Right lung (tissue), 10 donors: Measurements from ENCODE around the gene TFEB. TPM values are rescaled to one million over a fixed set of nuclear protein-coding genes. Genes with fewer than 3 reads are reported as not detected.
A peak's percentile ranks its signal among the peaks of the same experiment; 100 is the strongest.

Source experiments
- DNase-seq, 2 donors: peaks; one replicate each; pipeline ENCODE4 v3.0.0-alpha.2; 2013
- long read RNA-seq, 8 donors: transcript quantifications; one replicate each; lab custom pipeline, GENCODE V29; 2026
- polyA plus RNA-seq, 5 donors: library from polyadenylated mRNA; unstranded; fragments of 120-200 nt; gene quantifications; one replicate each; pipeline versions ENCODE4 v1.2.1 to v1.2.3, GENCODE V29; 2013; ENCODE audit warnings: inconsistent platforms in 1 of 5, low replicate concordance in 1 of 5; ENCODE audit not compliant: insufficient read length in 5 of 5, insufficient read depth in 1 of 5

Gene TFEB
- polyA plus RNA-seq, result 10 to 100 TPM in 2 of 5 donors, 1 to 10 TPM in 3; 5.7 to 14.8 (median 9.2) TPM
- long read RNA-seq, donor 1, partial matches to known transcripts, result 0 of 3 reads
- long read RNA-seq, donor 1, other reads (novel, unspliced or antisense), result 0 of 3 reads
- long read RNA-seq, donor 2, partial matches to known transcripts, result 239 of 255 reads
- long read RNA-seq, donor 2, other reads (novel, unspliced or antisense), result 14 of 255 reads
- long read RNA-seq, donor 3, partial matches to known transcripts, result 5 of 10 reads
- long read RNA-seq, donor 3, other reads (novel, unspliced or antisense), result 0 of 10 reads
- long read RNA-seq, donor 4, partial matches to known transcripts, result 0 of 3 reads
- long read RNA-seq, donor 4, other reads (novel, unspliced or antisense), result 0 of 3 reads
- long read RNA-seq, donor 5, partial matches to known transcripts, result 0 of 5 reads
- long read RNA-seq, donor 5, other reads (novel, unspliced or antisense), result 0 of 5 reads
- long read RNA-seq, donor 6, partial matches to known transcripts, result 0 of 3 reads
- long read RNA-seq, donor 6, other reads (novel, unspliced or antisense), result 0 of 3 reads
- long read RNA-seq, donor 7, transcript TFEB-204 (9 exons, 2,331 nt), result major isoform, 6 of 6 reads
- long read RNA-seq, donor 7, partial matches to known transcripts, result 0 of 6 reads
- long read RNA-seq, donor 7, other reads (novel, unspliced or antisense), result 0 of 6 reads
- long read RNA-seq, donor 8, result 0 reads

DNA sequence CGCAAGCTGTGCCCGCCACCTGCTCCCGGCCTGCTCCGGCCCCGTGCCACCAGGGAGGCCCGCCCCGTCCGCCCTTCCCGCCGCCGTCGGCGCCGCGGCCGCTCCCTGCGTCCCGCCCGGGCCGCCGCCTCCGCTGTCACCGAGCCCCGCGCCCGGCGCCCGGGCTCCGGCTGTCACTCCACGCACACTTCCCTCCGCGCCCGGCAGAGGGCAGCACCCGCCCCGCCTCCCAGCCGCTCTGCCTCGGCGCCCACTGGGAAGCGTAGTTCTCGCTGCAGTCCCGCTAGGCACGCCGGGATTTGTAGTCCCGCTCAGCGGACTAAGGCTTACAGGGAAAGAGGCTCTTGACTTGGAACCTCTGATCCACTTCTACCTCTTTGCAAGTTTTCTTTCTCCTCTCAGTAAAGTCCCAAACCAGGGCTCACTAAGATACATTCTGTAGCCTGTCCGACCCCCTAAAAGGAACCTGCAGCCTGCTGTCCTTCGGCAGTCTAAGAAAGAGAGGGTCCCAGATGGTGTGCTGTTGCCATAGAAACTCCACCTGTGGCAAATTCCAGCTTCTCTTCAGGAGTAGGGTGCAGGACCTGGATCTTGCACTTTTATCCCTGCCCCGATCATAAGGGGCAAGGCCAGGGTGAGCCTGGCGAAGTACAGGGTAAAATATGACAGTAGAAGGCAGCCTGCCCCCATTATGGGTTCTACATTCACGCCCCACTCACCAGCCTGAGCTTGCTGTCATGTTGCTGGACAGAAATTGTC is at the start of gene TFEB:
TSS of gene TFEB (minus strand) at position 182 of the 759 bp plus-strand sequence. CDS start 44,395 bp downstream, outside the sequence.
- peak; percentile 87 to 88 for DNase-seq

- DNase-seq, result no peak
Observed at GRCh38 chr6:41784581-41785171, 49.3 kb upstream of the TFEB start.

DNA sequence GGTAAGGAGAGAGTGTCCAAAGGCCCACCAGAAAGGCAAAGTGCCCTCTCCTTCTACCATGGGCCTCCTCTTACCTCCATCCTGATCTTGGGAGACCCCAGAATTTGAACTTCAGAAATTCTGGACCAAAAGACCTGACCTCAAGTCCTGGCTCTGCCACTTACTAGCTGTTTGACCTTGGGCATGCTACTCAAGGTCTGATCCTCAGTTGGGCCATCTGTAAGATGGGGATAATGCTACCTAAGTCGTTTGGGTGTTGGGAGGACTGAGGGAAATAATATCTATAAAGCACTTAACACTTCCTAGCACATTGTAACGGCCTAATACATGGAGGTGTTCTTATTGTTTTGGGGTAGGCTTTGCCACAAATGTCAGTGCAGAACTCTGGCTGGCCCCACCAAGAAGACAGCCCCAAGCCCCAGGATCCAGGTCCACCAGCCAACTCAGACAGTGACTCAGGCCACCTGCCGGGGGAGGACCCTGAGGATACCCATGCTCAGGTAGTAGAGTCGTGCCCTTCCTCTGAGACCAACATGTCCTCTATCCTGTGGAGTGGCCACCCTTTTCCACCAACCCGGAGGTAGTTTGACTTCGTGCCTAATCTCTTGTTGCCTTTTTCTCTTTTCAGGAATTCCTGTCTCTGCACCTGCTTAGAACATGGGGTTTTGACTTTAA is 47.8 kb upstream of the TFEB start:
- no peak for DNase-seq

DNA sequence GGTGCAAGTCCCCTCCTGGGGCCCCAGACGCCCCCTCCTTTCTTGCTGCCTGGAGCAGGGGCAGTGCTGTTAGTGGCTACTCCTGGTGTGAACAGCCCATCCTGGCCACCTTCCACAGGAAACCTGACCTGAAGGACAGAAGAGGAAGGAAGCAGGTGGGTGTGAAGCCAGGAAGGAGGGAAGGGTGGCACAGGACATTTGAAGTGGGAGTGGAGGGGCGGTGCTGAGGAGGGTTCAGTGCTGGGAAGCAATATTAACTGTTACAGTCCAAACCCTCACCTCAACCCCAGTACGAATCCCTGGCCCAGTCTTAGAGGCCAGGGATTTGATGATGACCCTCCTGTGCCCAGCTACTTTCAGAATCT is 45.9 kb upstream of the TFEB start:
- no peak for DNase-seq

- peak in 1 of 2 donors; percentile 49 for DNase-seq
Observed at GRCh38 chr6:41780551-41781365, 45.4 kb upstream of the TFEB start, which contains the start of gene PRICKLE4. PRICKLE4 (plus strand) TSS chr6:41780782; CDS start chr6:41783474, 2,692 bp downstream.

DNA sequence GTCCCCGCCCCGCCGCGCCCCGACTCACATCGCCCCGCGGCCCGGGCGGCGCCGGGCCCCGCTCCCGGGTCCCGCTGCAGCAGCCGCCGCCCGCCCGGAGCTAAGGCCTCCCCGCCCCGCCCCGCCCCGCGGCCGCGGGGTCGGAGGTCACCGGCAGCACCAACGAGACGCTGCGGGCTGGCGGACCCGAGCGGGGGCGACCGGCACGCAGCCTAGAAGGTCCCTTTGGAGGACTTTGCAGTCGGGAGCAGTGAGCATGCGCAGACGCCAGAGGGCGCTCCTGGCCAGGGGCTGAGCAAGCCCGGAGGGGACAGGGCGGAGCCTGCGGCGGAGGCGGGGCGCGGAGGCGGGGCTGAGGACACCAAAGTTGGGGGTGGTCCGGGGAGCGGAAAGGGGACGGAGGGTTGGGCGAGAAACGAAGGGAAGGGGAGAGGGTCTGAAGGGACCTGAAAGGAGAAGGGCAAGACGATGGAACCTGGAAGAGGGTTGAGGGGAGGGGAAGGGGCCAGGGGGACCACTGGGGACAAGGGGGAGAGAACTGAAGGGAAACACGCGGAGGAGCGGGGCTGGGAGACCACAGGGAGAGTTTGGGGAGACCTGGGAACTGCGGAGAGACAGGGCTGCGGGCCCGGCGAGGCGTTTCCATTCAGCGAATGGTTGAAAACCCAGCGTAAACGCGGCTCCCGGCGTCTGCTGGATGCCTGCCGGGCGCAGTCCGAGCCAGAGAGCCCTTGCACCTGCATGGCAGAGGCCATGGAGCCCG is 44.6 kb upstream of the TFEB start, which contains the start of gene FRS3:
TSS of gene FRS3 (minus strand) at position 113 of the 763 bp plus-strand sequence. CDS start 2,913 bp downstream, outside the sequence.
- DNase-seq, result peak; percentile 97 to 98

- DNase-seq, result no peak
Observed at GRCh38 chr6:41779336-41779735, 43.9 kb upstream of the TFEB start.

- no peak for DNase-seq
Observed at GRCh38 chr6:41778895-41779294, 43.5 kb upstream of the TFEB start.

DNA sequence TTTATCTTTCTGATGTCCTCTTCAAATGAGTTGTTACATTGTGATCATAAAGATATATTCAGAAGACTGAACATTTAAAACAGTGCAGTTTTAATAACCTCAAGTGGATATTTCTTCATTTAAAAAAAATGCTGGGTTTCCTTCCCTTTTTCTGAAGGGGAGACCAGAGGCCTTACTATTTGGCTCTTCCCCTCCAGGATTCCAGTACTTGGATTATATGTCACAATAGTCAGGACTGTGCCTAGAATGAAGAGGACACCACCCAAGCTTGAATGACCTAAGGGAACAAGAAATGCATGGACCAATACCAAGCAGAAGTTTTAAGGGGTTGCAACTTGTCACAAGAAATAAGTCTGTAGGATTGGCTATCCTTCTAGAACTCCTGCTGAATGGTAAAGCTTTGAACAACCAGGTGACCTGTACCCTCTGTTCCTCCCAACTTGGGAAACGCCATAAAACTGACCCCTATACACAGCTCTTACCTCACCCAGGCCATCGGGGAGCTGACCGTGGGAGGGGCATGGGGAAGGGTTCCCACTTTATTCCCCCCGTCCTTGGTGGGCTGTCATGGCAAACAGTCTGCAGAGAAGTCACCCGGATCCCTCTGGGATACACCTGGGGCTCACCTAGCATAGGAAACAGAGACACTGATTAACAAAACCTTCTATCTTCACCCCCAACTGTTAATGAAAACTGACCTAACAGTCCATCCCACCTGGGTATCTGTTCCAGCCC is 42.3 kb upstream of the TFEB start:
- DNase-seq, result no peak

- no peak for DNase-seq
Observed at GRCh38 chr6:41775293-41775882, 40.0 kb upstream of the TFEB start.

- no peak for DNase-seq
Observed at GRCh38 chr6:41774841-41775240, 39.4 kb upstream of the TFEB start.

DNA sequence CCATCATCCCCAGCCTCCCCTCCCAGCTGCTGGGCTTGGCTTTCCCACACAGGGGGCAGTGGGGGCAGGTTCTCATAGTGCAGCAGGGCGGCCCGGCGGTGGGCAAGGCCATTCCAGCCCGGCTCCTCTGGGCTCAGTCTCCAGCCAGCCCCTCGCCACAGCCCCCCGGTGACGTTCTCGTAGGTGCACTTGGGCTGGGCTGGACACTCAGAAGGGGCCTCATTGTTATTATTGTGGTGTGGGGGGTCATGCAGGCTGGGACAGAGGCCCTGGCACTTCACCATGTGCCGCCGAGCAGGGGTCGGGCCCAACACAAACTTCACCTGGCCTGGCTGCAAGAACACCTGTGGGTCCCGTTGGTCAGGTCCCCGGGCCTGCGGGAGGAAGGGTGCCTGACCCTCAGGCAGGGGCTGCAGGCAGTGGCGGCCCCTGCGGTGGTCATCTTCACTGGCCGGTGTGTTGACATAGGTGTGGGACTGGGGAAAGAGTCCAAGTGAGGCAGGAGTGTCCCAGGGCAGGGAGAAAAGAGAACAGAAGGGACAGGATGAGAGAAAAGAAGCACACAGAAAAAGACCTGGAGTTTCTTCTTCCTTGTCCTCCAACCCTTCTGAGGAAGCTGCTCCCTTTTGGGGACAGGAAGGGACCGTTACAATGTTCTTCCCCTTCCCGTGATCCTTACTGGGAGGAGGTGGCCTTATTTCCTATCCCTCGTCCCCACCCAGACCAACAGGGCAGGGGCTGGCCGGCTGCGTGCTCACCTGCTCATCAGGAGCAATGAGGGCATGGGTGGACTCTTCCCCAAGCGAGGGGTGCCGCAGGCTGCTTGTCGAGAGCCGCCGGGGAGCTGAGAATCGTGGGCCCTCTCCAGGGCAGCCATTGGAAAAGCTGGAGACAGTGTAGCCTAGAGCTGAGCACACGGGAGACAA is 35.9 kb upstream of the TFEB start:
- no peak for DNase-seq

GRCh38 chr6:41770381-41771057 is 35.1 kb upstream of the TFEB start:
- DNase-seq, result no peak

DNA sequence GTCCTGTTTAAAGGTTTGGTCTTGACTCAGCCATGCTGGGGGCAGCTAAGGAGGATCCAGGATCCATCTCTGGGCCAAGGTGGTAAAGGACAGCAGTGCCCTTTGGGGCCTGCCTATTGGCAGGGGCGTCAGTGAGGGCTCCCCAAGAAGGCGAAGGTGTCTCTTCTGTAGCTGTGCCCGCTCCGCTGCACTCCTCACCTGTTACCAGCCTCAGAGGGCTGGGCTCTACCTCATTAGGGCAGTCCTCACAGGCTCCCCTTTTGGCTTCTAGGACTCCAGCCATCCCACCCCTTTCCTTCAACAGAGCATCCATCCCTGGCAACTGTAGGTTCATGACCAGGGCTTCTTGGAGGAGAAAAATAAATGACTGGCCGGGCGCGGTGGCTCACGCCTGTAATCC is 34.0 kb upstream of the TFEB start:
- no peak for DNase-seq

DNA sequence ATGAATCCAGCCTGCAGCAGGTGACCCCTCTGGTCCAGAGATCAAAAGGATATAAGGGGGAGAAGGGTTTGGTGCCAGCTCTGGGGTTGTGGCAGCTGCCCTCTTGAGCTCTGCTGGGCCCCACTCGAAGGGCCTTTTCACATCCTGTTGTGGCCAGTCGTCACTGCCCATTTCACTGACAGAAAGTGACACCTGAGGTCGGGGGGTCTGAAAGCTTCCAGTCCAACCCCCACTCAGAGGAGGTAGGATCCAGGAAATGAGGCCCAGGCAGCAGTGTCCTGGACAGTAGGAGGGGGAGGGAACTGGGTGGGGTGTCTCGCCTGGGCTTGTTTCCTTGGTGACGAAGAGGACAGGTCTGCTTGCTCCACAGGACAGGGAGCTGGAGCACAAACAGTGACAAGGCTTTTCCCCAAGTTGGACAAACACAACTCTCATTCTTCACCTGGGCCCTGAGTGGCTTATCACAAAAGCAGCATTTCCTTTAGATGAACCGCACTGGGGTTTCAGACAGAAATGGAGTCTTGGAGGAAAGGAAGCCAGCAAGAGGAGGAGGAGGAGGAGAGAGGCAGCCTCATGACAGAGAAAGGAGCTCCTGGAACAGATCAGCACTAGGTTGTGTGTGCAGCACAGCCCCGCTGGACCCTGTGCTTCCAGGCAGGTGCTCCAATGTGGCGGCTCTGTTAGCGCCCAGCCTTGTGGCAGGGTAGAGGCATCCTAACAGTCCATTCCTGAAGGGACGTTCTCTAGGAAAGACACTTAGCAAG is 33.3 kb upstream of the TFEB start:
- no peak for DNase-seq
